ENCODE data around the gene SNX3. TPM values are rescaled to one million over a fixed set of nuclear protein-coding genes. Genes with fewer than 3 reads are reported as not detected.

Gene SNX3
- polyA plus RNA-seq, 4 donors, result 205 to 300 (median 248) TPM

DNA sequence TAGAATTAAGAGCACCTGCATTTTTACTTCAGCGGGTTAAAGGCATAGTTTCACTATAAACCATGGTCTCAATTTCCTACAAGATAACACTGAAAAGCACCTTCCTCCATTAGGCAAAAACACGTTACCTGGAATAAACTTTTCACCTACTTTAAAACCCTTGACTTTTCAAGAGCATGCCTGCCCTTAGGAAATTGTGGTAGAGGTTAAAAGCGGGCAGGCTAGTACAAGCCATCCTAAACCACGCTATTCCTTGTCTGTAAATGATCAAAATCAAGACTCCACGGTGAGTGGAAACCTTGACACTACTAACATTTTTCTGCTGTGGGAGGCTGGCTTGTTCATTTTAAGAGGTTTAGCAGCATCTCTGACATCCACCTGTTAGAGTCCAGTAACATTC, 51.1 kb downstream of the SNX3 start:
- no peak for DNase-seq (ENCODE audit: low read depth in 4 of 4, low spot score in 3 of 4)

DNA sequence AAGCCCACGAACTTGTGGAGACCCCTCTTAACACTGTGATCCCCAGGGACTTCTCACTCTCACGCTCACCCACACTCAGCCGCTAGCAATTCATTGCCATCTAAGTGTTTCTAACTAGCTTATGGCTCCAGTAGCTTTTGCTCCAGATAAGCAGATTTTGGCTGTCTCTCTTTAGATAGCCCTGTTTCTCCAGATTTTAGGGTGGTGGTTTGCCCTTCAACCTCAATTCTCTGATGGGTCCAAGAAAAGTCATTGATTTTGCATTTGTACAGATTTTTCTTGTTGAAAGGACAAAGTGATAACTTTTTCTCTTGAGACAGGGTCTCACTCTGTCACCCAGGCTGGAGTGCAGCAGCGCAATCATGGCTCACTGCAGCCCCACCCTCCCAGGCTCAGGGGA, 53.8 kb downstream of the SNX3 start:
- DNase-seq (ENCODE audit: low read depth in 4 of 4, low spot score in 3 of 4), result no peak

DNA sequence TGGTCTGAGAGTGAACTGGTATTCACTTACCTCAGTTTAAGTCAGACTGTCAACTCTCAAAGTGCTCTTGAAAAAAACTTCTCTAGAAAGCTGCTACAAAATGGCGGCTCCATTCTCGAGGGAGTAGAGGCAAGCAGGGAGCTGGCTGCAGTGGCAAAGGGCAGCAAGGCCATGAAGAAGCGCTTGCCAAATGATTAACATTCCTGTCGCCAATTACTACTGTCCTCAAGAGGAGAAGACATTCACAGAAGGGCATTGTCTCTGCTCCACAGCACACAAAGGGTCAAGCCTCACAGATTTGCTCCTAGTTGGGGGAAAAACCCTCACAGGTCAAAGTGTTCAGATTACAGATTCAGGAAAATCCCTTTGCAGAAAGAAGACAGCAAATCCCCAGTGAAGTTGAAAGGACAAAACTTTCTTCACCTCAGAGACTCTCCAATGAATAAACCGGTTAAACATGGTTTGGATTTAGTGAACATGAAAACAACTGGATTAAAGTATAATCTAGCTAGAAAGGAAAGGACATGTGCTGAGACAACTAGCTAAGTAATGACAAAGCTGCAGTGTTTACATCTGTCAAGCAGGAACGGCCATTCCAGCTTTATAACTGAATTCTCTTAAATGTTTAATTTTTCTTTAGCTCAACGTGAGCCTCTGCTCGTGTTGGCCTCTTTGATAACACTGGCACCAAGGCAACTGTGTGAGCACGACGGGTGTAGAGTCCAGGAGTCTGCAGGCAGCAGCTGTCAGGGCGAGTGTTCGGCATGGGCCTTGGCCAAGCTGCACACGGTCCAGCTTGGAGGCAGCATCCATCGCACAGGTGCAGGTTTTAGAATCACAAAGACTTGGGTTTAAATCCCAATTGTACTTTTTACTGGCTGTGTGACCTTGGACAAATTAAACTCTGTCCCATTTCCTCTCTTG, 57.4 kb downstream of the SNX3 start:
- DNase-seq (ENCODE audit: low read depth in 4 of 4, low spot score in 3 of 4), result no peak

DNA sequence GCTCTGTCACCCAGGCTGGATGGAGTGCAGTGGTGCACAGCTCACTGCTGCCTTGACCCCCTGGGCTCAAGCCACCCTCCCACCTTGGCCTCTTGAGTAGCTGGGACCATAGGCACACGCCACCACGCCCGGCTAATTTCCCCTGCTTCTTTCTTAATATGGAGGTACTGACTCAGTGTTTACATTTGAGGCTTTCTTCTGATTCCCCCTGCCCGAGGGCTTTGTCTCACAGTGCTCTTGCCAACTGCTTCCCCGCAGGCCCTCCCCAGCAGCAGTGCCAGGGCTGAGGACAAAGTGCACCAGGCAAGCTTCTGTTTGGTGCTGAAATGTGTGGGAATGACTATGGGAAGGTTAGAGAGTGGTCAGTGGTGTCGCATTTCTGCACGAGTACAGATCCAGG, 60.2 kb downstream of the SNX3 start:
- no peak for DNase-seq (ENCODE audit: low read depth in 4 of 4, low spot score in 3 of 4)

- no peak for DNase-seq (ENCODE audit: low read depth in 4 of 4, low spot score in 3 of 4)
Measured at GRCh38 chr6:108200186-108200585, 60.7 kb downstream of the SNX3 start.

DNA sequence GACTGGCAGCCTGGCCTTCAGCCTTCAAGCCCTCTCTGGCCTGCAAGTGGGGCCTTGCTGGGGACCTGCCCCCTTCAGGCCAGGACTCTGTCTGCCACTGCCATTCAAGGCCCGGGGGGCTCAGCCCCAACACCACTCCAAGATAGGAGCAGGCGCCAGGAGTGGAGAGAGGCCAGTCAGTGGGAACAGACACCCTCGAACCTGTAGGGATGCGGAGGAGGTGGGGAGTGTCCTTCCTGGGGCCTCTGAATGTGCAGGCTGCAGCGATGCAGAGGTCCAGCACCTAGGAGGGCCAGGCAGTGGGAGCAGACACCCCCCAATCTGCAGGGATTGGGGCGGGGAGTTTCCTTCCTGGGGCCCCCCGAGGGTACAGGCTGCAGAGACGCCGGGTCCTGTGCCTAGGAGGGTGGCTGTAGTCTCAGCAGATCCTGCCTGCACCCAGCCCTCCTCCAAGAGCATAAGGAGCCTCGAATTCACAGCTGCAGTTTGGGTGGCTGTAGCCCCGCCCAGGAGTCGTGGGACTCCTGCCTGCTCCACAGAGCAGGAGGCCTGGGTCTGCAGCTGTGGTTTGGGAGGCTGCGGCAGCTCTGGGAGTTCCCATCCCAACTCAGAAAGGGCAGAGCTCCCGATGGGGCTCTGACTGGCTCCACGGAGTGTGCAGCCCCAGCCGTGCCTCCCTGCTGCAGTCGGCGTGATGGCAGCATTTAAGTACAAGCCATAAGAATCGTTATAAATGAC, 61.9 kb downstream of the SNX3 start:
- DNase-seq (ENCODE audit: low read depth in 4 of 4, low spot score in 3 of 4), result no peak

DNA sequence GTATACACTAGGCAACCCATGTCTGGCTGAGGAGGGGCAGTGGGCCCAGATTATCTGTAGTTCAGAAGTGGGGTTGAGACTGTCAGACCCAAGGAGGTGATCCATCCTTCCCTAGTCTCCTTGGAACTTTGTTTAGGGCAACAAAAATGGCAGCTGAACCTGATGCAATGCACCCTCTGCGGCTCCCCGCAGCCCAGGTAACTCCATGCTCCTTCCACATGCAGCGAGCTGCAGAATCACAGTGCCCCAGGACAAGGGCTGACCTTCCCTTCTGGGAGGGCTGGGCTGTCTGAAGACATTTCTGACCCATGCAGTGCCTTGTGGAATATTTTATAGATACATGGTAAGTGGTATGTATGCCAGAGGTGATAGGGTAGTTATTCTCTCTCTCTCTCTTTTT, 65.6 kb downstream of the SNX3 start:
- no peak for DNase-seq (ENCODE audit: low read depth in 4 of 4, low spot score in 3 of 4)

- no peak for DNase-seq (ENCODE audit: low read depth in 4 of 4, low spot score in 3 of 4)
Measured at GRCh38 chr6:108194503-108194902, 66.3 kb downstream of the SNX3 start.

DNA sequence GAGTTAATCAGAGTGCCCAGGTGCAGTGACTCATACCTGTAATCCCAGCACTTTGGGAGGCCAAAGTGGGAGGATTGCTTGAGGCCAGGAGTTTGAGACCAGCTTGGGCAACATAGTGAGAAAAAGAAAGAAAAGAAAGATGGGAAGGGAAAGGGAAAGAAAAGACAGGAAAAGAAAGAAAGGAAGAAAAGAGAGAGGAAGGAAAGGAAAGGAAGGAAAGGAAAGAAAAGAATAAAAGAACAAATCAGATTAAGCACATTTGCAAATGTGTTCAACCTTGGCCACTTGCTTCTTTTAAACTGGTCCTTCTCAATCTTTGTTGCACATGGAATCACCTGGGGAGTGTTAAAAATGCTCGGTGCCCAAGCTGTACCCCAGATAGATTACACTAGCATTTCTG, 67.0 kb downstream of the SNX3 start:
- no peak for DNase-seq (ENCODE audit: low read depth in 4 of 4, low spot score in 3 of 4)

DNA sequence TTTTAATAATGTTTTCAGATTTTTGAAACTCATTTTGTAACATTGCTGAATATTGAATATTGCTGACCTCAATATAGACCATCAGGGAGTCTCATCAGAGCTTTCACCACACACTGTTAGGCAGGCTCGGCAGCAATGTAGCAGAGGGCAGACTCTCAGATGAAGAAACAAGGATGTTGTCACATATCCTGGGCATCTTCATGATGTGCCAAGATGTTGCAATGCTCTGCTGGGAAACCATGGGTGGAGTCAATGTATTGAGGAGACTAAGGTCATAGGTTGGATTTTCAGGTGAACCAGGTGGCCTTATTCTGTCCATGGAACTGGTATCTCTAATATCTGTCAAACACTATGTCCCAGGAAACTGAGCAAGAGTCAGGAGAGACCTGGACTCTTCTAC, 67.7 kb downstream of the SNX3 start:
- no peak for DNase-seq (ENCODE audit: low read depth in 4 of 4, low spot score in 3 of 4)

GRCh38 chr6:108187519-108187918, 73.3 kb downstream of the SNX3 start:
- no peak for DNase-seq (ENCODE audit: low read depth in 4 of 4, low spot score in 3 of 4)

GRCh38 chr6:108186226-108186625, 74.6 kb downstream of the SNX3 start:
- no peak for DNase-seq (ENCODE audit: low read depth in 4 of 4, low spot score in 3 of 4)

GRCh38 chr6:108180776-108181175, 80.1 kb downstream of the SNX3 start:
- no peak for DNase-seq (ENCODE audit: low read depth in 4 of 4, low spot score in 3 of 4)

- DNase-seq (ENCODE audit: low read depth in 4 of 4, low spot score in 3 of 4), result no peak
Measured at GRCh38 chr6:108180266-108180665, 80.6 kb downstream of the SNX3 start.

- no peak for DNase-seq (ENCODE audit: low read depth in 4 of 4, low spot score in 3 of 4)
Measured at GRCh38 chr6:108179741-108180140, 81.1 kb downstream of the SNX3 start.

DNA sequence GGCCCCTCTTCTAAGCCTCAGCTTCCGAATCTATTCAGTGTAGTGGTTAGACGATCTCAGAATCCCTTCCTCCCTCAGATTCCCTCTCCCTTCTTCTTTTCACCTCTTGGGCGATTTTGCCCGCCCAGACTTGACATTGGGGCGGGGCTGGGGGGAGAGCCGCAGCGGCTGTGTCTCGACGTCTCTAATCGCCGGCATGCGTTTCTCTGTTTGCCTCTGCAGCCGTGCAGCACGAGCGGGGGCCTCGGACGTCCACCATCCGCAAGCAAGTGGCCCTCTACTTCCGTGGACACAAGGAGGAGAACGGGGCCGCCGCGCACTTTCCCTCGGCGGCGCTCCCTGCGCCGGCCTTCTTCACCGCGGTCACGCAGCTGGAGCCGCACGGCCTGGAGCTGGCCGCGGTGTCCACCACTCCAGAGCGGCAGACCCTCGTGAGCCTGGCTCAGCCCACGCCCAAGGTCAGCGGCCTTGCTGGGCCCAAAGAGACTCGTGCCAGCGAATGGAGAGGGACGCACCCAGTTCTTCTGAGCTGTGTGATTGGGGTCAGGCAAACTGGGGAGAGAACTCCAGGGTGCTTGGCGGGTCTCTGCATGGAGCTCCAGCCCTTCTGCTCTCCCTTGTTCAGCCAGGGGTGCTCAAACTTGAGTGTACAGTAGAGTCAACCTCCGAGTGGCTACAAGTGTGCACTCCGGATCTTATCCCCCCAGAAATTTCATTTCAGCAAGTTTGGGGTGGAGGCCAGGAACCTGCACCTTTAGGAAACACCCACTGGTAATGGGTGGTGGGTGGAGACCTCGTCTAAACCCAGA, 84.4 kb downstream of the SNX3 start:
- no peak for DNase-seq (ENCODE audit: low read depth in 4 of 4, low spot score in 3 of 4)

DNA sequence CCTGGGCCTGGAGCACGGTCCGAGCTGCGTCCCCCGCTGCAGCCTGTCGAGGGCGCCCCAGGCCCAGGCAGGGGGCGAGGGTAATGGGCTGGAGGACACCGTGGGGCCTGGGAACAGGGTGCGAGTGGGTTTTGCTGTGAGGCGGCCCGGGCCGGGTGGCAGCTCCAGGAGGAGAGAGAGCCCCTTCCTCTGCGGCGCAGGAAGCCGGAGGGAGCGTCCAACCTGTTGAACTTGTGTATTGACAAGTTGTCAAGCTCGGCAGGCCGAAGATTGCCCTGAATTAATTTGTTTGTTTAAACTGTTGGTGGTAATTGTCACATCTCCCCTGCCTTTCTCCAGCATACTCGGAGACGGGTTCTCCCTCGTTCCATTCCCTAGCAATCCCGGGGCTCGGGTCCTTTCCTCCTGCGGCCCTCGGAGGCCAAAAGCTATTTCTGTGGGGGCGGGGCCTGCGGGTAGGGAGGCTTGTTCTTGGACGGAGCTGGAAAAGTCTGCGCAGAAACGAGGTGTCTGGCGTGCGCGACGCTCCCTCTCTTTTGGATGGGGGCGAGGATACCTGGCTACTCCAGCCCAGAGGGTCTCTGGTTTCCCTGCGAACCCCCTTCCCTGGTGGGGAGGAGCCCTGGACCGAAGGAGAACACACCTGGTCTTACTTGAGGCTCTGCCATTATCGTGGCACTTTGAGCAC, 85.1 kb downstream of the SNX3 start:
- no peak for DNase-seq (ENCODE audit: low read depth in 4 of 4, low spot score in 3 of 4)

DNA sequence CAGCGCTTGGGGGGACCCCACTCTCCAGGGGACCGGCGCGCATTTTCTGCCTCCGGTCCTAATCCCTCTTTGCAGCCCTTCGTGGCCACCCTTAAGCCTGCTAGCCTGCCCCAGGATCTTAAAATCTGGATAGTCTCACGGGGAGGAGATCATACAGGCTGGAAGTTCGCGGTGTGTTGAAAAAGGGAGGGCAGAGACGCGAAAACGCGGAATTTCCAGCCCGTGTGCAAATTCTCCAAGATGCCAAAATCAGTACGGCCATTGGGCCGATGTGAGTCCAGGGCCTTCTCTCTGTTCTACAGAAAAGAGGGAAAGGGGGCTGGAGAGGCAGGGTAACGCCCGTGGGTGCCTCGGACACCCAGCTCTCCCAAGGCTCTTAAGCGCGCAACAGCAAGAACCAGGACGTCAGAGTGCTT, 85.7 kb downstream of the SNX3 start:
- DNase-seq (ENCODE audit: low read depth in 4 of 4, low spot score in 3 of 4), result no peak

GRCh38 chr6:108174371-108175175, 86.3 kb downstream of the SNX3 start:
- peak in 2 of 4 donors; percentile 56 to 60 for DNase-seq (ENCODE audit: low read depth in 4 of 4, low spot score in 3 of 4)

All from left renal pelvis (tissue), 4 donors.